Neural cell (in vitro differentiated cells): ENCODE measurements around the gene ZNF763. TPM values are rescaled to one million over a fixed set of nuclear protein-coding genes. Genes with fewer than 3 reads are reported as not detected.

ENCODE experiments used
- H2AFZ ChIP-seq: fragments of 200-600, 300-800 bp; sonication (generic), shearing (Covaris generic); 2 replicates; pipeline ENCODE4 v1.6.0; 2014; ENCODE audit warnings: low read depth, mild to moderate bottlenecking, antibody characterized with exemption, low read length, moderate library complexity
- H3F3A ChIP-seq: fragments of 200-600 bp; shearing (Covaris generic); 2 replicates; pipeline ENCODE4 v1.6.1; 2016; ENCODE audit warnings: mild to moderate bottlenecking, moderate library complexity, mixed read lengths, antibody characterized with exemption, low read length; ENCODE audit not compliant: insufficient read depth, poor library complexity, severe bottlenecking
- H3K27ac ChIP-seq: fragments of 200-600, 300-800 bp; sonication (generic), shearing (Covaris generic); 2 replicates; pipeline ENCODE4 v1.5.1; 2014; ENCODE audit warnings: mild to moderate bottlenecking, low read length, moderate library complexity
- H3K27me3 ChIP-seq: fragments of 300-800, 200-600 bp; sonication (generic), shearing (Covaris generic); 2 replicates; pipeline ENCODE4 v1.6.0; 2014; ENCODE audit warnings: mild to moderate bottlenecking, low read depth, low read length, moderate library complexity; ENCODE audit not compliant: insufficient read depth
- H3K36me3 ChIP-seq: fragments of 300-800, 200-600 bp; sonication (generic), shearing (Covaris generic); 2 replicates; pipeline ENCODE4 v1.5.1; 2014; ENCODE audit warnings: mild to moderate bottlenecking, antibody characterized with exemption, low read length, moderate library complexity; ENCODE audit not compliant: insufficient read depth
- H3K4me2 ChIP-seq: fragments of 300-800, 200-600 bp; sonication (generic), shearing (Covaris generic); 2 replicates; pipeline ENCODE4 v1.6.0; 2014; ENCODE audit warnings: mild to moderate bottlenecking, low read length
- H3K4me3 ChIP-seq: fragments of 300-800, 200-600 bp; sonication (generic), shearing (Covaris generic); 2 replicates; pipeline ENCODE4 v1.5.1; 2014; ENCODE audit warnings: mild to moderate bottlenecking, low read length, moderate library complexity
- H3K79me2 ChIP-seq: fragments of 200-600 bp; shearing (Covaris generic); replicated peaks from 2 replicates; pipeline ENCODE4 v1.6.0; 2014; ENCODE audit warnings: mild to moderate bottlenecking, low read length, moderate library complexity; ENCODE audit not compliant: insufficient read depth
- H3K9ac ChIP-seq: fragments of 300-800, 200-600 bp; sonication (generic), shearing (Covaris generic); 2 replicates; pipeline ENCODE4 v1.6.1; 2016; ENCODE audit warnings: mild to moderate bottlenecking, low read length, mixed read lengths
- H3K9me2 ChIP-seq: fragments of 200-600 bp; shearing (Covaris generic); 2 replicates; pipeline ENCODE4 v1.6.1; 2016; ENCODE audit warnings: mild to moderate bottlenecking, low read length, mixed read lengths; ENCODE audit not compliant: insufficient read depth
- H3K9me3 ChIP-seq: fragments of 200-600, 300-800 bp; sonication (generic), shearing (Covaris generic); 2 replicates; pipeline ENCODE4 v1.6.1; 2016; ENCODE audit warnings: mild to moderate bottlenecking, mixed run types, low read length, moderate library complexity, mixed read lengths
- H4K20me1 ChIP-seq: fragments of 200-600 bp; shearing (Covaris generic); 2 replicates; pipeline ENCODE4 v1.6.1; 2016; ENCODE audit warnings: mild to moderate bottlenecking, mixed run types; ENCODE audit not compliant: insufficient read depth
- CTCF ChIP-seq: fragments of 450-650 bp; IDR thresholded peaks from 2 replicates; pipeline ENCODE4 v1.5.1; 2014; ENCODE audit warnings: antibody characterized with exemption, mild to moderate bottlenecking, moderate library complexity; ENCODE audit not compliant: poor library complexity, severe bottlenecking
- EP300 ChIP-seq: fragments of 450-650 bp; conservative IDR thresholded peaks from 2 replicates; pipeline ENCODE4 v1.6.1; 2014; ENCODE audit warnings: antibody characterized with exemption, mild to moderate bottlenecking, moderate library complexity; ENCODE audit not compliant: poor library complexity, severe bottlenecking
- EZH2 ChIP-seq: fragments of 200-600, 300-800 bp; shearing (Covaris generic), sonication (generic); IDR thresholded peaks from 2 replicates; pipeline ENCODE4 v1.6.1; 2014; ENCODE audit warnings: antibody characterized with exemption, low read length, borderline replicate concordance, mild to moderate bottlenecking; ENCODE audit not compliant: insufficient read depth, poor library complexity, severe bottlenecking
- MXI1 ChIP-seq: fragments of 450-650 bp; conservative IDR thresholded peaks from 2 replicates; pipeline ENCODE4 v1.6.1; 2014; ENCODE audit warnings: antibody characterized with exemption, mild to moderate bottlenecking; ENCODE audit not compliant: poor library complexity, severe bottlenecking
- POLR2AphosphoS5 ChIP-seq: IDR thresholded peaks from 2 replicates; pipeline ENCODE4 v1.6.1; 2012
- RAD21 ChIP-seq: fragments of 450-650 bp; conservative IDR thresholded peaks from 2 replicates; pipeline ENCODE4 v1.6.1; 2014; ENCODE audit warnings: antibody characterized with exemption, mild to moderate bottlenecking, moderate library complexity
- REST ChIP-seq: IDR thresholded peaks from 2 replicates; pipeline ENCODE4 v1.6.1; 2012; ENCODE audit warnings: borderline replicate concordance
- SMC3 ChIP-seq: fragments of 450-650 bp; conservative IDR thresholded peaks from 2 replicates; pipeline ENCODE4 v1.6.1; 2014; ENCODE audit warnings: antibody characterized with exemption, mild to moderate bottlenecking, moderate library complexity; ENCODE audit not compliant: poor library complexity
- TAF1 ChIP-seq: IDR thresholded peaks from 2 replicates; pipeline ENCODE4 v1.6.1; 2012; ENCODE audit warnings: low read depth
- polyA plus RNA-seq: library from polyadenylated mRNA; depleted of rRNA; stranded (reverse); fragments of >200 nt; gene quantifications from 2 replicates; pipeline ENCODE4 v1.2.3, GENCODE V29; 2014

The ZNF763 gene
- polyA plus RNA-seq, 1 donor from 2014 or later: 12.8 TPM

- Histone ChIP-seq H3K27me3 (no peaks in the 10 kb centered on the region), H3K9me2 (no peaks in the 10 kb centered on the region), H3K27ac (no peak overlapping the region), H3K79me2 (no peaks in the 10 kb centered on the region), H4K20me1 (no peaks in the 10 kb centered on the region), H3K36me3 (peaks cover 13% of the 10 kb centered on the region), H2AFZ (no peak overlapping the region), H3K9ac (no peak overlapping the region), H3F3A (no peaks in the 10 kb centered on the region), H3K9me3 (peaks cover 27% of the 10 kb centered on the region), H3K4me3 (no peak overlapping the region), H3K4me2 (no peak overlapping the region)
- TF ChIP-seq SMC3: no peak
- TF ChIP-seq POLR2AphosphoS5: no peak
- no peak for TF ChIP-seq TAF1
- no peak for TF ChIP-seq MXI1
- no peak for TF ChIP-seq RAD21
- TF ChIP-seq EZH2: no peak
- no peak for TF ChIP-seq EP300
- no peak for TF ChIP-seq CTCF
- TF ChIP-seq REST: no peak
Measured at GRCh38 chr19:11978492-11979100, 13.8 kb downstream of the ZNF763 start.

GRCh38 chr19:11979527-11979926 lies 14.7 kb downstream of the ZNF763 start:
- Histone ChIP-seq H2AFZ (no peak overlapping the region), H3K79me2 (no peaks in the 10 kb centered on the region), H3K9me3 (peaks cover 27% of the 10 kb centered on the region), H3K4me3 (no peak overlapping the region), H3F3A (no peaks in the 10 kb centered on the region), H4K20me1 (no peaks in the 10 kb centered on the region), H3K4me2 (no peak overlapping the region), H3K9me2 (no peaks in the 10 kb centered on the region), H3K27ac (no peak overlapping the region), H3K36me3 (peaks cover 13% of the 10 kb centered on the region), H3K9ac (no peak overlapping the region), H3K27me3 (no peaks in the 10 kb centered on the region)
- TF ChIP-seq RAD21 (no peak), CTCF (no peak), EZH2 (no peak), SMC3 (no peak), POLR2AphosphoS5 (no peak), MXI1 (no peak)
